ENCODE measurements around the gene SUCLG2.
A peak's percentile ranks its signal among the peaks of the same experiment; 100 is the strongest.

The SUCLG2 gene

GRCh38 chr3:67517781-67518180 lies 136.6 kb downstream of the SUCLG2 start:
- no peak for DNase-seq (ENCODE audit: low read depth, low spot score)

GRCh38 chr3:67516496-67516895 lies 137.9 kb downstream of the SUCLG2 start:
- DNase-seq (ENCODE audit: low read depth, low spot score): no peak

GRCh38 chr3:67515778-67516177 lies 138.6 kb downstream of the SUCLG2 start:
- DNase-seq (ENCODE audit: low read depth, low spot score): peak; percentile 58

- DNase-seq (ENCODE audit: low read depth, low spot score): no peak
Measured at GRCh38 chr3:67509471-67510075, 144.8 kb downstream of the SUCLG2 start.

- no peak for DNase-seq (ENCODE audit: low read depth, low spot score)
Measured at GRCh38 chr3:67507584-67507983, 146.8 kb downstream of the SUCLG2 start.

GRCh38 chr3:67500709-67501108 lies 153.7 kb downstream of the SUCLG2 start:
- no peak for DNase-seq (ENCODE audit: low read depth, low spot score)

GRCh38 chr3:67497746-67498145 lies 156.7 kb downstream of the SUCLG2 start:
- no peak for DNase-seq (ENCODE audit: low read depth, low spot score)

- DNase-seq (ENCODE audit: low read depth, low spot score): no peak
Measured at GRCh38 chr3:67495751-67496150, 158.7 kb downstream of the SUCLG2 start.

GRCh38 chr3:67493808-67494207 lies 160.6 kb downstream of the SUCLG2 start:
- no peak for DNase-seq (ENCODE audit: low read depth, low spot score)

- no peak for DNase-seq (ENCODE audit: low read depth, low spot score)
Measured at GRCh38 chr3:67490658-67491057, 163.8 kb downstream of the SUCLG2 start.

GRCh38 chr3:67489816-67490215 lies 164.6 kb downstream of the SUCLG2 start:
- DNase-seq (ENCODE audit: low read depth, low spot score): no peak

GRCh38 chr3:67487564-67488114 lies 166.8 kb downstream of the SUCLG2 start:
- DNase-seq (ENCODE audit: low read depth, low spot score): no peak

GRCh38 chr3:67486883-67487282 lies 167.5 kb downstream of the SUCLG2 start:
- DNase-seq (ENCODE audit: low read depth, low spot score): no peak

- DNase-seq (ENCODE audit: low read depth, low spot score): no peak
Measured at GRCh38 chr3:67484085-67484484, 170.3 kb downstream of the SUCLG2 start.

- DNase-seq (ENCODE audit: low read depth, low spot score): no peak
Measured at GRCh38 chr3:67481126-67481525, 173.3 kb downstream of the SUCLG2 start.

GRCh38 chr3:67478423-67478822 lies 176.0 kb downstream of the SUCLG2 start:
- no peak for DNase-seq (ENCODE audit: low read depth, low spot score)

- no peak for DNase-seq (ENCODE audit: low read depth, low spot score)
Measured at GRCh38 chr3:67474311-67474710, 180.1 kb downstream of the SUCLG2 start.

- no peak for DNase-seq (ENCODE audit: low read depth, low spot score)
Measured at GRCh38 chr3:67472674-67473201, 181.7 kb downstream of the SUCLG2 start.

- no peak for DNase-seq (ENCODE audit: low read depth, low spot score)
Measured at GRCh38 chr3:67470207-67470606, 184.2 kb downstream of the SUCLG2 start.

GRCh38 chr3:67468511-67468910 lies 185.9 kb downstream of the SUCLG2 start:
- DNase-seq (ENCODE audit: low read depth, low spot score): no peak

GRCh38 chr3:67463656-67464055 lies 190.8 kb downstream of the SUCLG2 start:
- no peak for DNase-seq (ENCODE audit: low read depth, low spot score)

- no peak for DNase-seq (ENCODE audit: low read depth, low spot score)
Measured at GRCh38 chr3:67462187-67462586, 192.2 kb downstream of the SUCLG2 start.

- DNase-seq (ENCODE audit: low read depth, low spot score): no peak
Measured at GRCh38 chr3:67461667-67462142, 192.7 kb downstream of the SUCLG2 start.

All from ELF-1 (cell line).